Parathyroid adenoma (tissue), 2 donors: ENCODE results near the gene C5orf58.

ENCODE experiments used
- H2AFZ ChIP-seq: fragments of 300-600 bp; sonication (generic); one replicate; pipeline ENCODE4 v1.7.0; 2017; ENCODE audit warnings: antibody characterized with exemption, mild to moderate bottlenecking
- H3K27ac ChIP-seq: fragments of 300-600 bp; sonication (generic); one replicate; pipeline ENCODE4 v1.7.0; 2017
- H3K27me3 ChIP-seq: fragments of 300-600 bp; sonication (generic); one replicate; pipeline ENCODE4 v1.7.0; 2017; ENCODE audit warnings: low read length; ENCODE audit not compliant: control insufficient read depth, insufficient read depth
- H3K36me3 ChIP-seq: fragments of 300-600 bp; sonication (generic); one replicate; pipeline ENCODE4 v1.7.0; 2017; ENCODE audit warnings: low read length; ENCODE audit not compliant: control insufficient read depth, insufficient read depth
- H3K4me1 ChIP-seq: fragments of 300-600 bp; sonication (generic); one replicate; pipeline ENCODE4 v1.7.0; 2017; ENCODE audit warnings: control low read depth
- H3K4me2 ChIP-seq: fragments of 300-600 bp; sonication (generic); one replicate; pipeline ENCODE4 v1.7.0; 2017; ENCODE audit warnings: low read length
- H3K4me3 ChIP-seq: fragments of 300-600 bp; sonication (generic); one replicate; pipeline ENCODE4 v1.7.0; 2017; ENCODE audit warnings: low read depth, low read length
- H3K79me2 ChIP-seq: fragments of 300-600 bp; sonication (generic); one replicate; pipeline ENCODE4 v1.7.0; 2017; ENCODE audit warnings: control low read depth
- H3K9ac ChIP-seq: fragments of 300-600 bp; sonication (generic); one replicate; pipeline ENCODE4 v1.7.0; 2017; ENCODE audit warnings: mild to moderate bottlenecking
- H3K9me3 ChIP-seq: fragments of 300-600 bp; sonication (generic); one replicate; pipeline ENCODE4 v1.7.0; 2017; ENCODE audit warnings: low read length; ENCODE audit not compliant: control insufficient read depth
- TF ChIP-seq, protein P1 (sequence below): fragments of 300-600 bp; sonication (generic); IDR thresholded peaks from one replicate; pipeline ENCODE4 v1.7.0; 2017; ENCODE audit warnings: antibody characterized with exemption, mild to moderate bottlenecking
- donor health status: primary hyperparathyroidism.

C5orf58 gene

GRCh38 chr5:170290498-170290897 is 57.7 kb downstream of the C5orf58 start:
- Histone ChIP-seq H3K4me1 (no peaks in the 10 kb centered on the region), H3K27ac (no peak overlapping the region), H3K27me3 (no peaks in the 10 kb centered on the region), H3K79me2 (no peaks in the 10 kb centered on the region), H3K9me3 (no peaks in the 10 kb centered on the region), H3K9ac (no peak overlapping the region), H2AFZ (no peak overlapping the region), H3K36me3 (no peaks in the 10 kb centered on the region), H3K4me2 (no peak overlapping the region), H3K4me3 (no peak overlapping the region)
- TF ChIP-seq, protein P1, sequence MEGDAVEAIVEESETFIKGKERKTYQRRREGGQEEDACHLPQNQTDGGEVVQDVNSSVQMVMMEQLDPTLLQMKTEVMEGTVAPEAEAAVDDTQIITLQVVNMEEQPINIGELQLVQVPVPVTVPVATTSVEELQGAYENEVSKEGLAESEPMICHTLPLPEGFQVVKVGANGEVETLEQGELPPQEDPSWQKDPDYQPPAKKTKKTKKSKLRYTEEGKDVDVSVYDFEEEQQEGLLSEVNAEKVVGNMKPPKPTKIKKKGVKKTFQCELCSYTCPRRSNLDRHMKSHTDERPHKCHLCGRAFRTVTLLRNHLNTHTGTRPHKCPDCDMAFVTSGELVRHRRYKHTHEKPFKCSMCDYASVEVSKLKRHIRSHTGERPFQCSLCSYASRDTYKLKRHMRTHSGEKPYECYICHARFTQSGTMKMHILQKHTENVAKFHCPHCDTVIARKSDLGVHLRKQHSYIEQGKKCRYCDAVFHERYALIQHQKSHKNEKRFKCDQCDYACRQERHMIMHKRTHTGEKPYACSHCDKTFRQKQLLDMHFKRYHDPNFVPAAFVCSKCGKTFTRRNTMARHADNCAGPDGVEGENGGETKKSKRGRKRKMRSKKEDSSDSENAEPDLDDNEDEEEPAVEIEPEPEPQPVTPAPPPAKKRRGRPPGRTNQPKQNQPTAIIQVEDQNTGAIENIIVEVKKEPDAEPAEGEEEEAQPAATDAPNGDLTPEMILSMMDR = no peak

DNA sequence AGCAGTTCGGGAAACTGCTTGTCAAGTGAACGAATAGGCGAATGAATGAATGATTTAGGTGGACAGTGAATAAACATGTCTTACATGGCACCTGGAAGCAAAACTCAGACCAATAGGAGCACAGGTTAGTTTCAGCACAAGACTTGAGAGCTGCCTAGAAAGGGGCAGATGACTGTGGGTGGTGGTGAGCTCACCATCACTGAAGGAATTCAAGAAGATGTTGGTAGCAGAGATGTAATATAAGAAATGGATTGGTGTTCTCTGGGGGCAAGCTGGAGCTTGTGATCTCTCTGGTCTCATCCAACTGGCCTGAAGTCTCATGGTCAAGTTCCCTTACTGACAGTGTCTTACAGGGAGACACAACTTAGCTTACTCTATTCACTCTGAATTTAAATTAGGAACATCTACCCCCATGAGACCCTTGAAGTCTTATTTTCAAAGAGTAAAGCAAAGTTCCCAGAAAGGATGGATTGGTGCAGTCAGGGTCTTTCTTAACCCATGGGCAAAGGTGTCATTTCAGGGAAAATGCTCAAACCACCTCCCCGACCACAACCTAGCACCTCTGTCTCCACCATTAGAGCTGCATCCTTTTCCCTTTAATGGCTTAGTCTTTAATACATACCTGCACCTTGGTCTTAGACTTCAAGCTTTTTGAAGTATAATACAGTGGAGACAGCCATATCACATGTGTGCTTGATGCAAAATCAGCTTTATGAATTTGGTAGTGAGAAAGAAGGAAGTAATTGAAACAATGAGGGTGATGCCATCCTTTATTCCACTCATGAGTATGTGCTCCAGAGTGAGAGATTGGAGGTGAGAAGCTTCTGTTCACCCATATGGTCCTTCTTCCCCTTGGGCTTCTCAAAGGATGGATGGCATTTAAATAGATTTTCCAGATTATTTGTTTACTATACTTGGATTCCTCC is 59.7 kb downstream of the C5orf58 start:
- no peak overlapping the region for H3K4me2 ChIP-seq
- no peak overlapping the region for H3K4me3 ChIP-seq
- no peak overlapping the region for H3K9ac ChIP-seq
- H3K36me3 ChIP-seq = no peaks in the 10 kb centered on the region
- H3K79me2 ChIP-seq = no peaks in the 10 kb centered on the region
- no peak overlapping the region for H2AFZ ChIP-seq
- H3K4me1 ChIP-seq = no peaks in the 10 kb centered on the region
- no peaks in the 10 kb centered on the region for H3K9me3 ChIP-seq
- TF ChIP-seq, protein P1 = no peak
- no peaks in the 10 kb centered on the region for H3K27me3 ChIP-seq
- H3K27ac ChIP-seq = no peak overlapping the region

GRCh38 chr5:170293273-170293672 is 60.5 kb downstream of the C5orf58 start:
- Histone ChIP-seq H3K27ac (no peak overlapping the region), H2AFZ (no peak overlapping the region), H3K4me2 (no peak overlapping the region), H3K79me2 (no peaks in the 10 kb centered on the region), H3K36me3 (no peaks in the 10 kb centered on the region), H3K4me3 (no peak overlapping the region), H3K27me3 (no peaks in the 10 kb centered on the region), H3K9me3 (no peaks in the 10 kb centered on the region), H3K4me1 (no peaks in the 10 kb centered on the region), H3K9ac (no peak overlapping the region)
- TF ChIP-seq, protein P1 = no peak

- Histone ChIP-seq H3K36me3 (no peaks in the 10 kb centered on the region), H3K27me3 (no peaks in the 10 kb centered on the region), H3K79me2 (no peaks in the 10 kb centered on the region), H3K9me3 (no peaks in the 10 kb centered on the region), H3K27ac (no peak overlapping the region), H2AFZ (no peak overlapping the region), H3K9ac (no peak overlapping the region), H3K4me3 (no peak overlapping the region), H3K4me2 (no peak overlapping the region), H3K4me1 (no peaks in the 10 kb centered on the region)
- TF ChIP-seq, protein P1 = no peak
Observed at GRCh38 chr5:170294057-170294456, 61.3 kb downstream of the C5orf58 start.

DNA sequence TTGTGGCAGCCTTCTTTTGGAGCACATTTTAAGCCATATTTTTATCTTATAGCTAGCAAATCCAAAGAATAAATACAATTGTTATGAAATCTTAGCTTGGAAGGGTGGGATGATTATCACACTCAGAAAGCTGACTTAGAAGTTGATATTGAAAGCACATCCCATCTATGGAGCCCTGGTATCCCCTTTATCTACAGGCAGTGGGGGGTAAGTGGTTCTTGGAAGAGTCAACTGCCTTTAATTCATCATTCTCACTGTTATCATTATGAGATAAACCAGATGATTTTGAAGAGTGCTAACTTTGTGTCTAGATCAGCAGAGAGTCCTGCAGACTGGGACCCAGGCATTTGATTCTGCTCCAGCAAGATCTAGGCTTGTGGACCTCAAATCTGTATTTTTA is 61.8 kb downstream of the C5orf58 start:
- Histone ChIP-seq H3K4me3 (no peak overlapping the region), H3K9me3 (no peaks in the 10 kb centered on the region), H3K27ac (no peak overlapping the region), H3K27me3 (no peaks in the 10 kb centered on the region), H2AFZ (no peak overlapping the region), H3K4me2 (no peak overlapping the region), H3K79me2 (no peaks in the 10 kb centered on the region), H3K4me1 (no peaks in the 10 kb centered on the region), H3K36me3 (no peaks in the 10 kb centered on the region), H3K9ac (no peak overlapping the region)
- TF ChIP-seq, protein P1 = no peak
